Colonic mucosa (tissue), 4 donors: Measurements from ENCODE around the gene OGFOD2. TPM values are rescaled to one million over a fixed set of nuclear protein-coding genes. Genes with fewer than 3 reads are reported as not detected.

Source experiments
- DNase-seq: peaks from one replicate; pipeline ENCODE4 v3.0.0-alpha.2; 2020
- H3K27ac ChIP-seq: fragments of 200-600 bp; one replicate; pipeline ENCODE4 v1.8.0; 2021
- H3K27me3 ChIP-seq: fragments of 200-600 bp; one replicate; pipeline ENCODE4 v1.8.0; 2021
- H3K36me3 ChIP-seq: fragments of 200-600 bp; one replicate; pipeline ENCODE4 v1.8.0; 2021
- H3K4me1 ChIP-seq: fragments of 200-600 bp; one replicate; pipeline ENCODE4 v1.8.0; 2021; ENCODE audit warnings: mild to moderate bottlenecking
- H3K4me3 ChIP-seq: fragments of 200-600 bp; one replicate; pipeline ENCODE4 v1.8.0; 2021
- H3K9ac ChIP-seq, 2 donors: one replicate each; pipeline ENCODE4 v1.7.0; 2013; ENCODE audit warnings: control low read depth in 2 of 2, low read depth in 2 of 2, low read length in 2 of 2
- H3K9me3 ChIP-seq: fragments of 200-600 bp; one replicate; pipeline ENCODE4 v1.8.0; 2021
- CTCF ChIP-seq: fragments of 200-600 bp; IDR thresholded peaks from one replicate; pipeline ENCODE4 v1.8.0; 2022; ENCODE audit warnings: antibody characterized with exemption, mild to moderate bottlenecking
- intact Hi-C: fragments of 100-400 bp; cut with DNase I; formaldehyde crosslinking; loops from one replicate; pipeline ENCODE4 v1.14.1; 2022
- total RNA-seq, 2 donors: library from RNA; stranded (reverse); fragmentation: NEBNext Ultra II Directional in 1 of 2; extraction: Animal tissue kit (Norgen Biotek cat#: 25700) in 1 of 2; gene quantifications; one replicate each; pipeline ENCODE4 v1.2.1, GENCODE V29; 2021
- donor health status: healthy.
- donor health status: DM: no; HTN: no; CAD: no.
- donor health status: DM: no; HTN: no; CAD: no.

OGFOD2 gene
- total RNA-seq, 2 donors from 2014 or later: 15.9 to 28.1 TPM

DNA sequence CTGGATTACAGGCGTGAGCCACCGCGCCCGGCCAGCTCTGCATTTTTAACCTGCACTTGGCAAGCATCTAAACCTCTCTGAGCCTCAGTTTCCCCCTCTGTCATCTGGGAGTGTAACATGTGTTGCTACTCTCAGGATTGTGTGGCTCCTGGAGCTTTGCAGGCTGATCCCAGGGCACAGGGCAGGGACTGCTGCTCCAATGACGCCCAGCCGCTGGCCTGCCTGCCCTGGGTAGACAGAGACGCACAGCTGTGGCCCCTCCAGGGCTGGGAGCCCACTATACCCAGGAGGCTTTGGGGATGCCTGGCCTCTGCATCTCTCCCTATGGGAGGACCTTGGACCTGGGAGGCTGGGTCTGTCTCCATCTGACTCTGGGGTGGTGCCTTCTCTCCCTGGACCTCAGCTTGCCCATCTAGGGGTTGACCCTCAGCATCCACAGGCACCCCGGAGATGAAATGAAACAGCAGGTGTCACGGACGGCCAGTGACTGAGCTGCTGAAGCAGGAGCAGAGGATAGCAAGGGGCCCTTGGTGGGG is 19.2 kb downstream of the OGFOD2 start:
- intact Hi-C loops: no loop called here
- H3K4me1 ChIP-seq: no peaks in the 10 kb centered on the region
- no peak overlapping the region for H3K27ac ChIP-seq
- H3K9ac ChIP-seq: no peak overlapping the region
- no peak for DNase-seq
- no peak overlapping the region for H3K4me3 ChIP-seq
- H3K36me3 ChIP-seq: no peaks in the 10 kb centered on the region
- TF ChIP-seq CTCF: no peak
- no peaks in the 10 kb centered on the region for H3K27me3 ChIP-seq
- no peaks in the 10 kb centered on the region for H3K9me3 ChIP-seq

- no peak for DNase-seq
- no peak for TF ChIP-seq CTCF
- no peaks in the 10 kb centered on the region for H3K9me3 ChIP-seq
- H3K4me1 ChIP-seq: no peaks in the 10 kb centered on the region
- H3K4me3 ChIP-seq: no peak overlapping the region
- intact Hi-C loops: no loop called here
- no peak overlapping the region for H3K9ac ChIP-seq
- H3K27ac ChIP-seq: no peak overlapping the region
- no peaks in the 10 kb centered on the region for H3K27me3 ChIP-seq
- no peaks in the 10 kb centered on the region for H3K36me3 ChIP-seq
Measured at GRCh38 chr12:122994781-122995502, 19.9 kb downstream of the OGFOD2 start.

GRCh38 chr12:122995503-122996187 is 20.6 kb downstream of the OGFOD2 start:
- H3K9ac ChIP-seq: no peak overlapping the region
- intact Hi-C loops: no loop called here
- H3K9me3 ChIP-seq: no peaks in the 10 kb centered on the region
- no peak overlapping the region for H3K27ac ChIP-seq
- no peaks in the 10 kb centered on the region for H3K27me3 ChIP-seq
- H3K36me3 ChIP-seq: no peaks in the 10 kb centered on the region
- TF ChIP-seq CTCF: no peak
- no peak for DNase-seq
- H3K4me1 ChIP-seq: no peaks in the 10 kb centered on the region
- H3K4me3 ChIP-seq: no peak overlapping the region

GRCh38 chr12:122996188-122996601 is 21.2 kb downstream of the OGFOD2 start:
- Histone ChIP-seq H3K4me1 (no peaks in the 10 kb centered on the region), H3K27ac (no peak overlapping the region), H3K9ac (no peak overlapping the region), H3K9me3 (no peaks in the 10 kb centered on the region), H3K36me3 (no peaks in the 10 kb centered on the region), H3K27me3 (no peaks in the 10 kb centered on the region), H3K4me3 (no peak overlapping the region)
- intact Hi-C loops: no loop called here
- no peak for TF ChIP-seq CTCF
- DNase-seq: no peak

- Histone ChIP-seq H3K27me3 (no peaks in the 10 kb centered on the region), H3K9ac (no peak overlapping the region), H3K9me3 (no peaks in the 10 kb centered on the region), H3K27ac (no peak overlapping the region), H3K36me3 (no peaks in the 10 kb centered on the region), H3K4me3 (no peak overlapping the region), H3K4me1 (no peaks in the 10 kb centered on the region)
- intact Hi-C loops: no loop called here
- TF ChIP-seq CTCF: no peak
- no peak for DNase-seq
Measured at GRCh38 chr12:122996621-122997342, 21.7 kb downstream of the OGFOD2 start.
